Measurements from ENCODE around the gene GMPPA.

Gene GMPPA

DNA sequence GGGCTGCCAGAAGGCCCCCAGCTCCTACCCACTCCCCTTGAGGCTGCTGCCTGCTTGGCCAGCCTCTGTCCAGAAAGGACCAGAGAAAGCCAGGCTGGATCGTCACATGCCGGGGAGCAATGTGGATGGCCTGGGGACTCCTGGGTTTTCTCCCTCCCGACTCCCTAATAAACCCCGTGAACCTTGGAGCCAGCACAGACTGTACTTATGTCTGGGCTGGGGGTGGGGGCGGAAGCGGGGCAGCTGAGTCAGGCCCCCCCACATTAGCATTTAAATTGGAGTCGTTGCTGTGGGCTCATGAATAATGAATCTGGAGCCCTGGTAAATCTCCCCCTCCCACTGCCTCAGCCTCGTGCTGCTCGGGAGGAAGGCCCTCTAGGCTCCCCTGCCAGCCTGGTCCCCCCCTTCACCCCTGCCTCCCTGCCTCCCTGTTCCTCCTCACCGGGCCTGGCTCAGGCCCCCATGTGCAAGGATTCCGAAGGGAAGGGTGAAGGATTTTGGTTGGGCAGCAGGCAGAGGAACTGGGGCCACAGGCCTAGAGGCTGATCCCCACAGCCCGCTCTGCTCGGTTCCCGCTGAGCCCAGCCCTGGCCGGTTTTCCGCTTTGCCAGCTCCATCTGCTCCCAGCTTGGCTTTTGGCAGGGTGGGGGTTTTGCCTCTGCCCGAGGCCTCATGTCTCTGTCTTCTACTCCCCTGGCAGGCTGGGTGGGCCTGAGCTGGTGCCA is 8.3 kb downstream of the GMPPA start:
- no peak for DNase-seq

DNA sequence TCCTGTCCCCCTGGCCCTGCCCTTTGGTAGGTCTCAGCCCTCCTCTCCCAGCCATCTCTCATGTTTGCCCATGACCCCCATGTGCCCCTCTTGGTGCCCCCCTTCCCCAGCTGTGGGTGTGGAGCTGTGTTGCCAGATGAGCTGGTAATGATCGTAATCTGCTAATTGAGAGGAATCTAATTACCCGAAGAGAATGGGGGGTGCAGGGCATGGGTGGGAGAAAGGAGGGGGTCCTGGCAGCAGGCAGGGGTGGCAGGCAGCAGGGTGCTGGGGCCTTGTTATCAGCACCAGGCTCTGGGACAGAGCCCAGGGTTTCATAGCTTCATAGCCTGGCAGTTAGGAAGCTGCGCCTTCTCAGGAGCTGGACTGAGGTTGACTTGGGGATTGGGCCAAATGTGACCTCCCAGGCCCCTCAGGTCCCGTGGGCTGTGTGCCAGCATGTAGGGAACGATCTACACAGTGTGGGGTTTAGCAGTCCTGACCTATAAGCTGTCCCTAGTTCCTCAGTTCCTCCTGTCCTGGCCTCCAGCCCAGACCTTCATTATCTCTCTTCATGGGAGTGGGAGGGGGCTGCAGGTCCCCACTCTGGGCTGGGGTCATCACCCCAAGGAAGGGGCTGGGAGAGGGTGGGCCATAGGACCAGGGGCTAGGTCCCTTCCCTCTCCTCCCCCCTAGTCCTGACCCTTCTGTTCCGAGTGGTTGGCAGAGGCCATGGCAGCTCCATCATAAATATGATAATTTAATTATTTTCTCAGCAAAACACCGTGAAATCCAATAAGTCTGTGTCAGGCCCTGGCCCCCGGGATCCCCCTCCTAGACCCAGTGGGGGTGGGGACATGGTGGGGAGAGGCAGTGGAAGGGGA is 9.1 kb downstream of the GMPPA start:
- DNase-seq = peak; percentile 72

DNA sequence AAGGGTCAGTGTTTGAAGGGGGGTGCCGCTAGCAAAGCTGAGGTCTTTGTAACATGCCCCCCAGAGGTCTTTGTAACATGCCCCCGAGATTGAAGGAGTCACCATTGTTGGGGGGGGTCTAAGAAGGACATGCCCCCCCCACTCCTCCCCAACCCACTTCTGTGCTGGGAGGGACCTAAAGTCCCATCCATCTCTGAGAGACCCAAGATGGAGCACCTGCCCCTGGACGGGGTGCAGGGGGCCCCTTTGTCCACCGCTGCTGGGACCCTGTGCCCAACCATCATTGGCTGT is 9.7 kb downstream of the GMPPA start:
- DNase-seq = no peak

DNA sequence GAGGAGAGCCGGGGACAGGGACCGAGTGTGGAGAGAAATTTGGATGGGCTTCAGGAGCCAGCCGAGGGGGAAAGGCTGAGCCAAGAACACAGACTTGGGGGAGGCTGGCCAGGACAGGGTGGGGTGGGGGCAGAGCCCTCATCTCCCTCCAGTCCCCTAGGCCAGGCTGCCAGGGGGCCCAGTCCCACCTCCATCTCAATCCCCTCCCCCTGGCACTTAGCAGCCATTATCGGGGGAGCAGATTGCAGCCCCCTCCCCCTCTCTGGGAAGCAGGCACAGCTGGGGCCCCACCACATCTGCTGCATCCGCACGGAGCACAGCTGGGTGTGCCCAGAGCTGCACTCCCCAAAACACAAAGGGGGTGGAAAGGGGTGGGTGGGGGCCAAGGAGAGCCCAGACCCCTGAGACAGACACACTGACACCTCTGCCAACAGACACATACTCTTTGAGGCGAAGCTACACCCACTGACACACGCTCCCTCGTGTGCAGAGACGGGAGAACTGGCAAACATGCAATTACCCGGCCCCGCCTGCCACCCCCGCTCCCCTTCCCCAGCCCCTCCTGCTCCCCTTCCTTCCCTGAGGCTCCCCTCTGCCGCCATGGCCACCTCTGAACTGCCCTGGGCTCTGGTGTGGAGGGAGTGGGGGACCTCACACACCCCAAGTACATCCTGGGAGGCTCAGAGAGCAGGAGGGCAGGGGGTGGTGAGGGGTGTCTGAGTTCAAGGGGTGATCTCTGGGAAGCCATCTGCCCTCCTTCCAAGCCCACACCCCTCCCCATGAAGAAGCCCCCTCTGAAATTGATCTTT is 10.5 kb downstream of the GMPPA start:
- DNase-seq = peak; percentile 45

DNA sequence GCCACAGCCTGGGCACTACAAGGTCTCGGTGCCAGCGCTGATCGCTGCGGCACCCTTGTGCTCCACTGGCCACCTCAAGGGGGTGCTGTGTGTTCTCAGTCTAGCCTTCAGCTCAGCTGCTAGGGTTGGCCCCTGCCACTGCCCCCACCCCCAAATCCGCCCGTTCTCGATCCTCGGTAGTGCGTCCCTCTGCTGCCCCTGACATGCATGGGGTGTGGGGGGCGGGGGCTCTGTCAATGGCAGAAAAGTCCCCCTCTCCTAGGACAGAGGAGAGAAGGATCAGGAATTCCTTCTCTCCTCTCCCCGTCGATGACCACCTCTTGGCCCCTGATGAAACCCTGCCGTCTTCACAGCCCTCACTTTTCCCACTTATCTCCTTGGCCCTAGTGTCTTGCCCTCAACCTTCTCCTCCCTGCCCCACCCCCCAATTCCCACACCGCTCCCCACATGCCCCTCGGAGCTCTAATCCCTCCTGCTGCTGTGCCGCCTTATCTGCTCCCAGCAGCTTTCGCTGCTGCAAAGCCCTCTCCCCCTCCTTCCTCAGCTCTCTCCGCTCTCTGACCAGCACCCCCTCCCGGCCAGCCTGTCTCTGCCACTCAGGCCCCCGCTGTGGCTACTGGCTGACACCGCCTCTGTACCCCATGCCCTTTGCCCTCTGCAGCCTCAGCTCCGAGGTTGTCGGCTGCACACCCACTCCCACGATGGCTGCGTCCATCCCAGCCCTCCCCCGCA is 11.3 kb downstream of the GMPPA start:
- peak; percentile 93 for DNase-seq

DNA sequence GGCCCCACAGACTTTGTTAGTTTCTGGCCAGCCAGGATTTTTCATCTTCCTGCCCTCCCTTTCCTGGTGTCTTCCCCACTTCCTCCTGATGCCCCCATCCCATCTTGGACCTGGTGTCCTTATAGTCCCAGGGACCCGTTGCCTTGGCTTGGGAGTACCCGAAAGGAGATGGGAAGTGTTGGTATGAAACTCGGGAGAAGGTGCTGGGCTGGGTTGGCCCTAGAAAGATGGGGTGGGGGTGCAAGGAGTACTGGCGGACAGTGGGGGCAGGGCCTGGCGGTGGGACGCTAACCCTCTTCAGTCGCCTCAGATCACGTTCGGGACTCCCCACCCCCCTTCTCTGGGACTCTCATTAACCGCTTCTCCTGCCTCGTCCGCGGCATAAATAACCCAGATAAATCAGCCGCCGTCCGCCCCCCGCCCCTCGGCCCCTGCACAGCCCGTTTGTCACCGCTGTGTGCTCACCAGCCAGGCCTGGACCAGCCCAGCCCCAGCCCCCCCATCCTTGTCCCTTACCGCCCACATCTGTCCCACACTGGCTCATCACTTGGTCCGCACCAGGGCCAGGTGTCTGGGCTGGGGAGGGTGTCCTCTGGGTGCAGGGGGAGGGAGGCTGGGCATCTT is 11.9 kb downstream of the GMPPA start:
- DNase-seq = no peak

DNA sequence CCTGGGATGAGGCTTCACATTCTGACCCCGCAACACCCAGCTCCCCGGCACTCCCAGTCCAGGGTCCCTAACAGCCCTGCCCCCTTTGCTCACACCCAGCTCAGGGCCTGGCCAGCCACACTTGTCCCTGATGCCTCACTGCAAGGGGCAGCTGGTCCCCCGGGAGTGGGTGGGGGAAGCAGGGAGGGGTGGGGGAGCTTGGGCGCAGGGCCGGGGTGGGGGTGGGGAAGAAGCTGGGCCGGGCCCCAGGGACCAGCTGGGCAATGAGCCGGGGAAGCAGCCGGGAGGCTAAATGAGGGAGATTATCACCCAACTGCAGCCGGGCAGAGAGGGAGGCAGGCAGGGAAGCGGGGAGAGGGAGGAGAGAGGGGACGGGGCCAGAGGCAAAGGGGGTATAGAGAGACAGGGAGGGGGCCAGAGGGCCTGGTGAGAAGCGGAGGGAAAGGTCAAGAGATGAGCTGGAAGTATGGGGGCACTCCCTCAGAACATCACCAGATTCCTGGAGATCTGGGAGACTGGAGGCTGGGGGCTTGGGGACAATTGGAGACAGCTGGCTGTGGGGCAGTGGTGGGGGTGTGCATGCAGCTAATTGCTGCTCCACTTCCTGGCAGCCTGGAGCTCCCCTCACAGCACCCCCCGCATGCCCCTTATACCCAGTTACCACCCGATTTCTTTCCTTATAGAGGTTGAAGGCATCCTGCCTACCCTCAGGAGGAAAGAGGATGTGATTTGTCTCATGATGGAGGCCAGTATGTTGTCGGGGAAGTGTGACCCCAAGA is 13.0 kb downstream of the GMPPA start:
- peak; percentile 71 for DNase-seq

DNA sequence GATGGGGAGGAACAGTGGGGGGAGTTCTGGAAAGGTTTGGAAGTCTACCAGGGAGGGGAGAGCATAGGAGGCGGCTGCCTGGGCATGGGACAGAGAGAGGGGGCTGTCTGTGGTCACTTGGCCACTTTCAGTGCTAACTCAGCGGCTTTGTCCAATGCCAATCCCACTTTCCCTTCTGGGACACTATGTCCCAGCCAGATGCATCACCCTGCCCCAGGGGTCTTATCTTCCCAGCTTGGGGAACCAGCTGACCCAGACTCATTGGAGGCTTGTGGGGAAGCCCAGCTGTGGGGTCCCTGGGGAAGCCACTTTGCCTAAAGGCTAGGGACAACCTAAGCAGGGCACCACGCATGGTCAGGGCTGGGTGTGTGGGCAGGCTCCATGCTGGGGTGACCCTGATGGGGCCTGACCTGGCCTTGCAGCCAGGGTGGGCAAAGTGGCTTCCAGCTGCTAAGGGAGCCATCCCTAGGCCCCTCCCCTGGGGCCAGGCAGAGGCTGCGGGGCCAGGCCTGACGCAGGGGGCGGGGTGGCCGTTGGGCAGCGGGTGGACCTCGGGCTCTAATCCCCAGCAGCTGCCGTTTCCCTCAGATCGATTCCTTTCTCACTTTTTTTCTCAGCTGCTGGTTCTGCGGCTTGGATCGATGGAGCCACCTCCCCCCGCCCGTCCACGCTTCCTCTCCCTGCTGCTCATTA is 14.0 kb downstream of the GMPPA start:
- no peak for DNase-seq

DNA sequence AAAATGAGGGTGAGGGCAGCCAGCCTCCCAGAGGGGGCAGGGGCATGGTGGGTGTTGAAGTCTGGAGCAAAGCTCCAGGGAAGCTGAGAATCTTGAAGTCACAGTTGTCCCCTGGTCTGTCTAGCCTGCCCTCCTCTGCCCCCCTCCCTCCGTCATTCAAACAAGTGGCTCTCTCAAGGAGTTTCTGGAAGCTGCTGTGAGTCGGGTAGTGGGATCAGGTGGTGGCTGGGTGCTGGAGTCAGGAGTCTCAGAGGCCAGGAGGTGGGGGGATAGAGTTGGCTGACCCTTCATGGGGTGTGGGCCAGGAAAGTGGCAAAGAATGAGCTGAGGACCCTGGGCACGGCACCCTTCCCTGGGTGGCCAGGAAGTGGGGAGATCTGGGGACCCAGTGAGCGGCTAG is 15.1 kb downstream of the GMPPA start:
- DNase-seq = peak; percentile 34

DNA sequence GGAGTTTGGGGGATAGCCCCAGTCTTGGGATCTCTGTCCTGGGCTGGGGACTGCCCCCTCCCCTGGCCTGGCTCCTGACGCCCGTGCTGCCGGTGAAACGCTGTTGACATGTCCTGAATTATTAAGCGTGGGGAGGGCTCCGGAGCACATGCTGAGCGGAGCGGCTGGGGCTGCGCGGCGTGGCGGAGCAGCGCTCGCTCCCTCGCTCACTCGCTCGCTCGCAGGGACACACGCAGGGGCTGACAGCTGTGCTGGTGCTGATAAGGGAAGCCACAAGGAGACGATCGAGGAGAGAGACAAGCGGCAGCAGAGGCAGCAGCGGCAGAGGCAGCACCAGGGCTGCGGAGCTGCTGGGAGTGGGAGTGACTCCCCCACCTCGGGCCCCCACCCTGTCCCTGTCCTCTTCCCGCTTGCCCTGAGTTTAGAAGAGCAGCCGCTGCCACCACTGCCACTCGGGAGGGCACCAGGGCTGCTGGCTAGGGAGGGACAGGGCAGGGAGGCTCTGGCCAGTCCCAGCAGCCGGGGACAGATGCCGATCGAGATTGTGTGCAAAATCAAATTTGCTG is 15.6 kb downstream of the GMPPA start, which contains the start of gene ASIC4:
TSS of gene ASIC4 (plus strand) at position 287 of the 566 bp plus-strand sequence. CDS start at position 530, 243 bp downstream.
- peak; percentile 95 for DNase-seq

DNA sequence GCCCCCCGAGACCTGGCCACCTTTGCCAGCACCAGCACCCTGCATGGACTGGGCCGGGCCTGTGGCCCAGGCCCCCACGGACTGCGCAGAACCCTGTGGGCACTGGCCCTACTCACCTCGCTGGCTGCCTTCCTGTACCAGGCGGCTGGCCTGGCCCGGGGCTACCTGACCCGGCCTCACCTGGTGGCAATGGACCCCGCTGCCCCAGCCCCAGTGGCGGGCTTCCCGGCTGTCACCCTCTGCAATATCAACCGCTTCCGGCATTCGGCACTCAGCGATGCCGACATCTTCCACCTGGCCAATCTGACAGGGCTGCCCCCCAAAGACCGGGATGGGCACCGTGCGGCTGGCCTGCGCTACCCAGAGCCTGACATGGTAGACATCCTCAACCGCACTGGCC is 16.1 kb downstream of the GMPPA start:
- DNase-seq = no peak

DNA sequence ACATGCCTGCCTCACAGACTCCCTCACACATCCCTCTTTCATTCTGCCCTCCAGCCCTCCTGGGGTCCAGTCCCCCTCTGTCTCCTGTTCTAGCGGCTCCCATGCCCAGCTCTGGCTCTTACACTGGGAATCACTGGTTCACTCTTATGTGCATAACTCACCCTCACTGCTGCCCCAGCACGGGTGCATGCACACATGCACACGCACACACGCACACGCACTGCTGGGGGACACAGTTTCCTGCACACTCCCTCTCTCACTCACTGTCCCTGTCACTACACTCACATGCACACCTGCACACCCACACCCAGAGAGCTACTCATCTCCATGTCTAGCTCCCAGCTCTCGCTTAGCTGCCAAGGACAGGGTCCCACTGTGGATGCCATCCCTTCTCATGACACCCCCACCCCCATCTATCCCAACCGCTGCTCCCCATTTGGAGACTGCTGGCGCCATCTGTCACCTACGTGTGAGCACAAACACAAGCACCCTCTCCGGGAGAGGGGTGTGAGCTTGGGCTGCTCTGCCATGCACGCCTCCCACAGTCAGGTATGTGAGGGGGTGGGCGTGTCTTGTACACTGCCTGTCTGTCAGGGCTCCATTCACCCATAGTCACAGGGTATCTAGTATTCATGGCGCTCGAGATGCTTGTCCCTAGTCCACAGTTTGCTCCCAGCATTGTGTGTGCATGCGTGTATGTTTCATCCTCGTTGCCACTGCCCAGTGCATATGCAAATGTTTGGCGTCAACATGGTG is 17.4 kb downstream of the GMPPA start:
- DNase-seq = no peak

DNA sequence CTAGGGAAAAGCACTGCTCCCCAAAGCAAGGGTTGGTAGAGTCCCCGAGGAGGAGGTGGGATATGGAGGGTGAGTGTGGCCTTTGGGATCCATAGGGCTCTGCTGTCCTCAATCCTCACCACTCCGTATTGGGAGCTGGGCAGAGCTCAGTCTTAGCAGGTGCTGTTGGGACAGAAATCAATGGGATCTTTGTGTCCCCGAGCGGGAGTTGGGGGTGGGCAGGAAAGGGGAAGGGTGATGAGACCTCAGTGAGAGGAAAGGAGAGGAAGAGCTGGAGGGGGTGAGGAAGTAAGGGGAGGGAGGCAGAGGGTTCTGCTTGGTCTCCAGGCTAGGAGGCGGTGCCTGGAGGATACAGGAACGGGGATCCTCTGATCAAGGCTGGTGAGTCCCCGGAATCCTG is 18.2 kb downstream of the GMPPA start:
- no peak for DNase-seq

DNA sequence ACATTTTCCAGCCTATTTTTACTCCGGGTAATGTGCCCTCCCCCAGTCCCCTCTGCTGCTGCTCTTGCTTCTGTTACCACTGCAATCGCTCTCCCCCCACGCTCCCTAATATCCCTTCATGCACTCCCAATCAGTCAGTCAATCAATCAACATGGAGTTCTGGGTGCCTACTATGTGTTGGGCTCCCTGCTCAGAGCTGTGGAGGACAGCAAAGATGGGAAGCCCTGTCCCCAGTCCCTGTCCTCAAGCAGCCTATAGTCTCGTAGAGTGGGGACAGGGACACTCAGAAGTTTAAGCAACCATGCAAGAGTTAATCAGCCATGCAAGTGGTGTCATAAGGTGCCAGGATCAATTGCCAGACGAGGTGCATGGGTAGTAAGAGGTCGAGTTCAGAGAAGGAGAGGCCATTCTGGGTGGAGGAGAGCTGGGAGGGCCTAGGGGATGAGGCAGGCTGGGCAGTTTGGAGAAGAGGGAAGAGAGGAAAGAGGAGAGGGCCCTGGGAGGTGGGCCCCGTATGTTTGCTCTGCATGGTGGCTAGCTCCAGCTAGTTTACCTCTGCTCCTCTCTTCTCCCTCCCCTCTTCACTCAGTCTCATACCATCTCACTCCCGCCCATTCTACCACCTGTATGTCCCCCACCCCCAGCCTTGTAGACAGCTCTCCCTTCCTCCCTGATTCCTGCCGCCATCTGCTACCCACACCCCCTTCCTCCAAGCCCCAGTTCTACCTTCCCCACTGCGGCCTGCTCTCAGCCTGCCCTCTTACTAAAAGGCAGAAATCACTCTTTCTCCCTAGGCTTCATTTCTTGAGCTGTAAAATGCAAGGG is 19.5 kb downstream of the GMPPA start:
- DNase-seq = no peak

DNA sequence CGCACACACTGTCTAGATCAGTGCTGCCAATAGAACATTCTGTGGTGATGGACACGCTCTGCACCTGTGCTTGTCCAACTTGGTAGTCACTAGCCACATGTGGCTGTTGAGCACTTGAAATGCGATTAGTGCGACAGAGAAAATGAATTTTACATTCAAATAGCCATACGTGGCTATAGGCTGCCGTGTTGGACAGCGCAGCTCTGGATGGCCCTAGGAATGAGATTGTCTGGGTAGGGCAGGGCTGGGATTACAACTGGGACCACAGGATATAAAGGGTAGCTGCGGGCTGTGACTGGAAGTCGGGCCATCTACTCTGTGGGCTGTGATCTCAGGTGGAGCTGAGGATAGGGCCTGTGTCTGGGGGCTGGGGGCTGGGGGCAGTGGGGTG is 20.8 kb downstream of the GMPPA start:
- no peak for DNase-seq

DNA sequence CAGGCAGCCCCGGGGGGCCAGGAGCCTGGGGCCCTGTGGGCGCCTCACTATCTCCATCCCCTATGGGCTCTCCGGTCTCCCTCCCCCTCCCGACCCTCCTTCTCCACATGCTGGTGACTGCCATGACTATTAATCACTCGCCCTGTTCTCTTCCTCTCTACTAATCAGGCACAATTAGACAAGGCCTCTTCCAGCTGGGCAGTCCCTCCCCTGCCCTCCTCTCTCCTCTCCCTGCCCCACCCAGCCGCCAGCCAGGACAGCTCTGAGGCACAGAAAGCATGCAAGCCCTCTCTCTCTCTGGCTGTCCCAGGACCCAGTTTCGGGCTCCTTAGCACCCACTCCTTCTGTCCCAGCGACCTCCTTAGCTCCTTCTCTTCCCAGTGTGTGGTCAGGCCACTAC is 21.4 kb downstream of the GMPPA start:
- DNase-seq = peak; percentile 61

DNA sequence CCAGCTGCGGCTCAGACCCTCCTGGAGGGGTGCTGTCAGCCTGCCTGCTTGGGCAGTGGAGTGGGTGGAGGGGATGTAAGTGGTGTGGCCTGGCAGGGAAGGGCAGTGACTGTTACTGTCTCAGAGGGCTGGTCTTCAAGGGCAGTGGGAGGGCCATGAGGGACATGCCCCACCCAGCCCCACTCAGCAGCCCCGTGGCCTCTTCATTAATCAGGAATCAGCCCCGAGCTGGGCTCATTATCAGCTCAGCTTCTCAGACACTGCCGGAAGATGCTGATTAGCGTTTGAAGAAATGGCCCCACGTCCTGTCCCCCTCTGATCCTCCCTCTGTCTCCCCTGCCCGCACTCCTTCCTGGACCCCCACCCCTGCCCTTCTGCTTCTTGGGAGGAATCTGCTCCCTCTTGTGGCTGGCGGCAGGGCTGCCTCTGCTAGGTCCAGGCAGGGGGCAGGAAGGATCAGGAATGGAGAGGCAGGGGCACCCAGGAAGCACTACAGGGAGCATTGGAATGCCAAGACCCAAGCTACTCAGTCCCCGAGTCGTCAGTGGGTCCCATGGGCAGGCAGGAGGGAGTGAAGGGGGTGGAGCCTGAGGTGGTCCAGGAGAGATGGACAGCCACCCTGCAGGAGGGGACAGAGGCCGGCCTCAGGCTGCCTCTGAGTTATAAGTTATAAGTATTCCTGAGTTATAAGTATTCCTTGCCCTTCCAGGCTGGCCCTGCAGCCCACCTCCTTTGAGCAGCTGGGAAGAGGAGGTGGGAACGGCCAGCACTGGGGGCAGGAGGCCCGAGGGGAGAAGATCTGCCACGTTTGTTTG is 22.6 kb downstream of the GMPPA start:
- DNase-seq = peak; percentile 87
